Stimulated activated CD4-positive, alpha-beta T cell treated with anti-CD3 and anti-CD28 coated beads, Interleukin-1b, Interleukin-23, amount 100 ng/mL, for 48 hours (primary cell): ENCODE results near the gene PIP4K2A.
"Not testable (repeated sequence)": the region's sequence is repeated elsewhere in the genome, so short reads cannot be mapped to it uniquely, and the experiment has no call there.

ENCODE experiments used
- DNase-seq: peaks from one replicate; pipeline ENCODE4 v3.0.0-alpha.2; 2020

The PIP4K2A gene

GRCh38 chr10:22718659-22719058 is 4.3 kb upstream of the PIP4K2A start:
- DNase-seq = not testable (repeated sequence)

- no peak for DNase-seq
These were observed 3.4 kb upstream of the PIP4K2A start for GRCh38 chr10:22717728-22718127.

- no peak for DNase-seq
These were observed 2.6 kb upstream of the PIP4K2A start for GRCh38 chr10:22716943-22717342.

- DNase-seq = no peak
These were observed 880 bp upstream of the PIP4K2A start for GRCh38 chr10:22715290-22715625.

GRCh38 chr10:22713853-22714478 is 412 bp downstream of the PIP4K2A start:
- peak; percentile 35 for DNase-seq

- peak; percentile 16 for DNase-seq
These were observed 1.2 kb downstream of the PIP4K2A start for GRCh38 chr10:22712956-22713852.

GRCh38 chr10:22712211-22712955 is 2.0 kb downstream of the PIP4K2A start:
- DNase-seq = no peak

GRCh38 chr10:22711373-22711772 is 3.0 kb downstream of the PIP4K2A start:
- no peak for DNase-seq

- no peak for DNase-seq
These were observed 4.1 kb downstream of the PIP4K2A start for GRCh38 chr10:22710139-22710745.

GRCh38 chr10:22708772-22709171 is 5.6 kb downstream of the PIP4K2A start:
- no peak for DNase-seq

GRCh38 chr10:22705527-22705926 is 8.9 kb downstream of the PIP4K2A start:
- DNase-seq = no peak

GRCh38 chr10:22704942-22705341 is 9.4 kb downstream of the PIP4K2A start:
- no peak for DNase-seq

GRCh38 chr10:22704471-22704911 is 9.9 kb downstream of the PIP4K2A start:
- DNase-seq = no peak

- DNase-seq = no peak
These were observed 12.0 kb downstream of the PIP4K2A start for GRCh38 chr10:22702348-22702747.

- no peak for DNase-seq
These were observed 13.1 kb downstream of the PIP4K2A start for GRCh38 chr10:22701132-22701826.

GRCh38 chr10:22700489-22700888 is 13.9 kb downstream of the PIP4K2A start:
- no peak for DNase-seq

- DNase-seq = no peak
These were observed 14.4 kb downstream of the PIP4K2A start for GRCh38 chr10:22699976-22700375.

GRCh38 chr10:22698941-22699440 is 15.4 kb downstream of the PIP4K2A start:
- DNase-seq = no peak

- no peak for DNase-seq
These were observed 16.6 kb downstream of the PIP4K2A start for GRCh38 chr10:22697800-22698199.

- DNase-seq = no peak
These were observed 17.3 kb downstream of the PIP4K2A start for GRCh38 chr10:22697101-22697500.

GRCh38 chr10:22693860-22694259 is 20.5 kb downstream of the PIP4K2A start:
- no peak for DNase-seq

- DNase-seq = peak; percentile 27
These were observed 21.0 kb downstream of the PIP4K2A start for GRCh38 chr10:22693371-22693784.
